ENCODE data around the gene PSME2.

PSME2 gene

GRCh38 chr14:24095271-24096068 is 50.9 kb downstream of the PSME2 start:
- peak overlapping the region; percentile 73 to 97 (median 87) for H3K4me3 ChIP-seq
- H3K9me3 ChIP-seq (replicated peaks in 1 of 11) = no peaks in the 10 kb centered on the region
- H3K4me2 ChIP-seq = peak overlapping the region; percentile 79 to 94 (median 91)
- H3K36me3 ChIP-seq = peaks cover 37 to 48% (median 43%) of the 10 kb centered on the region in 11 experiments
- peak overlapping the region; percentile 91 to 100 (median 97) for H3K9ac ChIP-seq
- peaks cover 0 to 49% (median 5%) of the 10 kb centered on the region in 11 experiments; a peak in 9 of 22 replicates for H4K20me1 ChIP-seq
- H3K27me3 ChIP-seq = no peaks in the 10 kb centered on the region
- no peak for TF ChIP-seq Cebpa-rat (IDR thresholded peaks at IDR 0.05)
- H3K4me1 ChIP-seq = peaks cover 38 to 70% (median 51%) of the 10 kb centered on the region in 10 experiments
- H3K27ac ChIP-seq = peak overlapping the region; percentile 94 to 100 (median 98)

GRCh38 chr14:24094841-24095270 is 51.6 kb downstream of the PSME2 start:
- no peak for TF ChIP-seq Cebpa-rat (IDR thresholded peaks at IDR 0.05)
- H3K27ac ChIP-seq = peak overlapping the region; percentile 94 to 100 (median 98)
- H3K36me3 ChIP-seq = peaks cover 31 to 42% (median 37%) of the 10 kb centered on the region in 11 experiments
- H3K4me2 ChIP-seq = peak overlapping the region; percentile 79 to 94 (median 91)
- H3K9ac ChIP-seq = peak overlapping the region; percentile 91 to 100 (median 97)
- H3K4me1 ChIP-seq = peaks cover 41 to 68% (median 52%) of the 10 kb centered on the region in 10 experiments
- H3K9me3 ChIP-seq (replicated peaks in 1 of 11) = no peaks in the 10 kb centered on the region
- H3K27me3 ChIP-seq = no peaks in the 10 kb centered on the region
- peak overlapping the region; percentile 73 to 97 (median 87) for H3K4me3 ChIP-seq
- H4K20me1 ChIP-seq = peaks cover 0 to 43% (median 5%) of the 10 kb centered on the region in 11 experiments; a peak in 9 of 22 replicates

GRCh38 chr14:24093901-24094840 is 52.2 kb downstream of the PSME2 start, which contains the start of gene PCK2:
PCK2 (plus strand) TSS chr14:24094311; CDS start chr14:24094406, 95 bp downstream.
- Histone ChIP-seq H3K4me2 (peak within 1 kb of the TSS; percentile 79 to 94 (median 91)), H3K9me3 (replicated peaks in 1 of 11) (no peaks in the 10 kb centered on the region), H3K36me3 (peaks cover 24 to 36% (median 30%) of the 10 kb centered on the region in 11 experiments), H3K27ac (peak within 1 kb of the TSS; percentile 94 to 100 (median 98)), H3K27me3 (no peaks in the 10 kb centered on the region), H3K4me1 (peaks cover 41 to 62% (median 49%) of the 10 kb centered on the region in 10 experiments), H3K9ac (peak within 1 kb of the TSS; percentile 91 to 100 (median 97)), H3K4me3 (peak within 1 kb of the TSS; percentile 73 to 97 (median 87)), H4K20me1 (peaks cover 0 to 36% (median 4%) of the 10 kb centered on the region in 11 experiments; a peak in 9 of 22 replicates)
- TF ChIP-seq Cebpa-rat (IDR thresholded peaks at IDR 0.05) = 0 out of 22 replicates have a peak, but pooled peaks of 1 of the 11 experiments have one; percentile 28

Measured in BLaER1 treated with 17β-estradiol and CSF1 and Interleukin-3, amounts not matched to agents 10 nM and 100 nM (cell line).